Measurements from ENCODE around the gene PROM1. TPM values are rescaled to one million over a fixed set of nuclear protein-coding genes. Genes with fewer than 3 reads are reported as not detected.

Gene PROM1
- total RNA-seq, 1 experiment from 2014 or later, result 17.7 TPM

- TF ChIP-seq SP1 (IDR thresholded peaks at IDR 0.05; ENCODE audit: low read depth) (no peak), CBX3 (IDR thresholded peaks at IDR 0.05; ENCODE audit: low read depth) (no peak), TCF7L2 (IDR thresholded peaks at IDR 0.05; ENCODE audit: borderline replicate concordance, extremely low read depth, insufficient read depth, insufficient read length) (no peak), SIN3A (IDR thresholded peaks at IDR 0.05; ENCODE audit: low read depth) (no peak), ELF1 (IDR thresholded peaks at IDR 0.05; ENCODE audit: borderline replicate concordance, low read depth) (no peak), CEBPB (IDR thresholded peaks at IDR 0.05; ENCODE audit: low read depth) (no peak)
Measured at GRCh38 chr4:16011173-16011572, 72.7 kb downstream of the PROM1 start (continued).

GRCh38 chr4:16009153-16009552 is 74.7 kb downstream of the PROM1 start:
- H3K79me2 ChIP-seq (ENCODE audit: insufficient read depth, low read length), result no peaks in the 10 kb centered on the region
- ChIA-PET RAD21 (ENCODE audit: low non-redundant PET in 1 of 2, low total read pairs in 2 of 2, uncharacterized antibody in 2 of 2, unreplicated experiment in 2 of 2) (no interaction called here), CTCF (no interaction called here), POLR2A (no interaction called here)
- intact Hi-C loops (cut with micrococcal nuclease), result no loop called here
- H4K20me1 ChIP-seq (ENCODE audit: insufficient read depth), result no peaks in the 10 kb centered on the region
- no peak for TF ChIP-seq ZNF274 (IDR thresholded peaks at IDR 0.05; ENCODE audit: low read depth, low read length)
- TF ChIP-seq EZH2phosphoT487 (IDR thresholded peaks at IDR 0.05; ENCODE audit: borderline replicate concordance), result no peak
- TF ChIP-seq CTCF (IDR thresholded peaks at IDR 0.05 in 2 of 3, conservative IDR thresholded peaks at IDR 0.05 in 1 of 3; ENCODE audit: borderline replicate concordance in 1 of 3, insufficient read depth in 1 of 3, low read depth in 2 of 3, low read length in 2 of 3), result no peak
- no peak for TF ChIP-seq ZBTB33 (IDR thresholded peaks at IDR 0.05; ENCODE audit: extremely low read depth, insufficient replicate concordance, low read length)
- no peak for TF ChIP-seq YY1 (IDR thresholded peaks at IDR 0.05; ENCODE audit: extremely low read depth, insufficient replicate concordance, low read depth, low read length)
- no peak for TF ChIP-seq EZH2 (IDR thresholded peaks at IDR 0.05)
- TF ChIP-seq ZFX (IDR thresholded peaks at IDR 0.05), result no peak
- no peak for TF ChIP-seq JUND (IDR thresholded peaks at IDR 0.05)
- no peak overlapping the region for H3K9ac ChIP-seq (ENCODE audit: low read length)
- no peak overlapping the region for H3K4me2 ChIP-seq (ENCODE audit: low read length)
- no peaks in the 10 kb centered on the region for H3K4me1 ChIP-seq (ENCODE audit: control insufficient read depth in 1 of 2, insufficient read depth in 2 of 2, low read length in 2 of 2)
- H2AFZ ChIP-seq (ENCODE audit: low read depth, low read length, poor library complexity, severe bottlenecking), result no peak overlapping the region
- no peak overlapping the region for H3K27ac ChIP-seq (ENCODE audit: low read depth, low read length)
- H3K9me3 ChIP-seq (ENCODE audit: control insufficient read depth in 1 of 2, insufficient read depth in 1 of 2, low read depth in 1 of 2, low read length in 2 of 2), result no peaks in the 10 kb centered on the region
- H3K4me3 ChIP-seq (replicated peaks in 1 of 2; ENCODE audit: low read depth in 1 of 2, low read length in 2 of 2), result no peak overlapping the region
- no peaks in the 10 kb centered on the region for H3K9me2 ChIP-seq (ENCODE audit: insufficient read depth)
- H3K27me3 ChIP-seq (ENCODE audit: insufficient read depth, low read length), result no peaks in the 10 kb centered on the region
- DNase-seq (ENCODE audit: low read depth, low spot score), result no peak
- no TSS peak for BruUV-seq (replicated peaks)
- ATAC-seq, result no peak
- no peaks in the 10 kb centered on the region for H3K36me3 ChIP-seq (ENCODE audit: control insufficient read depth in 1 of 2, insufficient read depth in 2 of 2, low read length in 2 of 2)

All from HCT116 (cell line).